Osteocyte (in vitro differentiated cells): Measurements from ENCODE around the gene CYP24A1. TPM values are rescaled to one million over a fixed set of nuclear protein-coding genes. Genes with fewer than 3 reads are reported as not detected.
"Not testable (repeated sequence)": the region's sequence is repeated elsewhere in the genome, so short reads cannot be mapped to it uniquely, and the experiment has no call there.

Source experiments
- DNase-seq: peaks from one replicate; pipeline ENCODE4 v3.0.0; 2021; ENCODE audit warnings: mixed read lengths; ENCODE audit not compliant: unreplicated experiment; ENCODE audit errors: extremely low spot score
- H3K27ac Mint-ChIP-seq: one replicate; pipeline ENCODE4 v1.8.0; 2021; ENCODE audit warnings: mild to moderate bottlenecking, mixed read lengths; ENCODE audit not compliant: unreplicated experiment
- H3K27me3 Mint-ChIP-seq: one replicate; pipeline ENCODE4 v1.8.0; 2021; ENCODE audit warnings: mixed read lengths; ENCODE audit not compliant: unreplicated experiment
- H3K36me3 Mint-ChIP-seq: one replicate; pipeline ENCODE4 v1.8.0; 2021; ENCODE audit warnings: mixed read lengths; ENCODE audit not compliant: unreplicated experiment
- H3K4me1 Mint-ChIP-seq: one replicate; pipeline ENCODE4 v1.8.0; 2021; ENCODE audit warnings: mixed read lengths; ENCODE audit not compliant: unreplicated experiment
- H3K4me3 Mint-ChIP-seq: one replicate; pipeline ENCODE4 v1.8.0; 2021; ENCODE audit warnings: mild to moderate bottlenecking, moderate library complexity, mixed read lengths; ENCODE audit not compliant: unreplicated experiment
- H3K9me3 Mint-ChIP-seq: one replicate; pipeline ENCODE4 v1.8.0; 2021; ENCODE audit warnings: mixed read lengths; ENCODE audit not compliant: unreplicated experiment
- total RNA-seq: library from RNA; stranded (reverse); gene quantifications from 2 replicates; pipeline ENCODE4 v1.2.1, GENCODE V29; 2021
- TF ChIP-seq, protein P1 (sequence below): fragments of 200-600 bp; sonication (generic); IDR thresholded peaks from 2 replicates; pipeline ENCODE4 v1.5.0; 2021; ENCODE audit warnings: antibody characterized with exemption, mild to moderate bottlenecking, moderate library complexity

The CYP24A1 gene
- total RNA-seq, 1 donor from 2014 or later, result not detected

DNA sequence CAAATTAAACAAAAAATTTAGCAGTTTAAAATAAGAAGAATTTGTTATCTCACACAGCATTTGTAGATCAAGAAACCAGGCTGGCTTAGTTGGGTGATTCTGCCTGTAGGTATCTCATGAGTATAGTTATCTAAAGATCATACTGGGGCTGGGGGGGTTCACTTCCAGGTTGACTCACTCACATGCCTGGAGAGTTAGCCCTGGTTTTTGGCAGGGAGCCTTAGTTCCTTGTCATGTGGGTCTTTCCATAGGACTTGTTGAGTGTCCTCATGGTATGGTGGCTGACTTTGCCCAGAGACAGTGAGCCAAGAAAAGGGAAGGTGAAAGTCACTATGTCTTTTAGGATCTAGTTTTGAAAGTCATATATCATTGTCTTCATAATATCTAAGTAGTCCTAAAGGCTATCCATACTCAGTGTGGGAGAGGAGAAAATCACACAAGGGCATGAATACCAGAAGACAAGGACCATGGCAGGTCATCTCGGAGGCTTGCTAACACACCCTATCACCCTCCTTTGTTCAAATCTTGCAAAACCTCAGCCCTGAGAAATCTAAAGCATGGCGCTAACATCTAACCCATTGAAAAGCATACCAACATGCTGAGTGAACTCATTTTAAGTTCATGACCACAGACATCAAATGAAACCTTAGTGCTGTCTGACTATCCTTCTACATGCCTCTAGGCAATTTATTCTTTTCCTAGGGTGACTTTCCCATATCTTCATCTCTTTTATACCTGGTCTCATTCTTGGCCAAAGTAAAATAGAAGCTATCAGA is 39.2 kb downstream of the CYP24A1 start:
- TF ChIP-seq, protein P1, sequence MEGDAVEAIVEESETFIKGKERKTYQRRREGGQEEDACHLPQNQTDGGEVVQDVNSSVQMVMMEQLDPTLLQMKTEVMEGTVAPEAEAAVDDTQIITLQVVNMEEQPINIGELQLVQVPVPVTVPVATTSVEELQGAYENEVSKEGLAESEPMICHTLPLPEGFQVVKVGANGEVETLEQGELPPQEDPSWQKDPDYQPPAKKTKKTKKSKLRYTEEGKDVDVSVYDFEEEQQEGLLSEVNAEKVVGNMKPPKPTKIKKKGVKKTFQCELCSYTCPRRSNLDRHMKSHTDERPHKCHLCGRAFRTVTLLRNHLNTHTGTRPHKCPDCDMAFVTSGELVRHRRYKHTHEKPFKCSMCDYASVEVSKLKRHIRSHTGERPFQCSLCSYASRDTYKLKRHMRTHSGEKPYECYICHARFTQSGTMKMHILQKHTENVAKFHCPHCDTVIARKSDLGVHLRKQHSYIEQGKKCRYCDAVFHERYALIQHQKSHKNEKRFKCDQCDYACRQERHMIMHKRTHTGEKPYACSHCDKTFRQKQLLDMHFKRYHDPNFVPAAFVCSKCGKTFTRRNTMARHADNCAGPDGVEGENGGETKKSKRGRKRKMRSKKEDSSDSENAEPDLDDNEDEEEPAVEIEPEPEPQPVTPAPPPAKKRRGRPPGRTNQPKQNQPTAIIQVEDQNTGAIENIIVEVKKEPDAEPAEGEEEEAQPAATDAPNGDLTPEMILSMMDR, result no peak
- H3K36me3 Mint-ChIP-seq, result no peaks in the 10 kb centered on the region
- H3K9me3 Mint-ChIP-seq, result no peaks in the 10 kb centered on the region
- no peak overlapping the region for H3K27ac Mint-ChIP-seq
- peaks cover 15% of the 10 kb centered on the region for H3K4me1 Mint-ChIP-seq
- H3K4me3 Mint-ChIP-seq, result no peak overlapping the region
- H3K27me3 Mint-ChIP-seq, result no peaks in the 10 kb centered on the region
- DNase-seq, result no peak

DNA sequence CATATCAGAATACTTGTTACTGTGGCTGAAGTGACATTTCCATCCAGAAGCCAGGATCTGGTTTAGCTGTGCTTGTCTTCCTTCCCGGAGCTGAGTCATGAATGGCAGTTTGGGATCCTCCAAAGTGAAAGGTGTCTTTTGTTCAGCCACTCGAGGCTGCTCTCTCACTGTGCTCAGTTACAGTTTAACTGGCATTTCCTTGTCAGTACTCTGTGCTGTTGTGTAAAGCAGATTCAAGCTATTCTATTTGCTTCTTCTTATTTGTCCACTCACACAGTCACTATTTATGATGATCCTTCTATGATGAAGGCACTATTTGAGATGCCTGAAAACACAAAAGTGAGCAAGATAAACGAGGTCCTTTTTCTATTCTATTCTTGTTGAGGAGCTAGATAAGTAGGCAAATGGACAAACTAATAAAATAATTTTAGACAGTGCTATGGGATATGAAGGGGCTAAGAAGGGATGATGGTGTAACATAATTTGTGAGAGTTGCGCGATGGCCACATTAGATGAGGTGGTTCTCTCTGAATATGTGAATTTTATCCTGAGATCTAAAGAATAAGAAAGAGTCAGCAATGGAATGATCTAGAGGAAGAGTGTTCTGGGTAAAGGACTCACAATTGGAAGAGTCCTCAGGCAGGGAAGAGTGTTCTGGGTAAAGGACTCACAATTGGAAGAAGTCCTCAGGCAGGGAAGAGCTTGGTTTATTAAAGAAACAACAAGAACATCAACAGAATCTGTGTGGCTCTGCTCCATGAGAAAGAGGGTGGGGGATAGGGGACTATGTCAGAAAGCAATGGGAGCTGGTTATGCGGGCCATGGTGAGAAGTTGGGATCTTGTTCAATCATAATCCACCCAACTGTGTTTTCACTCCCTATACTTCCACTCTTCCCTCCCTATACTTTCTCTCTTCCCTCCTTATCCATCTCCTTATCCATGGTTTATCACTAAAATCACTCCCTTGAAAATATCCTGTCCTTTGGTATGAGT is 40.1 kb downstream of the CYP24A1 start:
- no peak overlapping the region for H3K27ac Mint-ChIP-seq
- no peaks in the 10 kb centered on the region for H3K27me3 Mint-ChIP-seq
- TF ChIP-seq, protein P1, result no peak
- no peak overlapping the region for H3K4me3 Mint-ChIP-seq
- H3K36me3 Mint-ChIP-seq, result no peaks in the 10 kb centered on the region
- H3K9me3 Mint-ChIP-seq, result no peaks in the 10 kb centered on the region
- H3K4me1 Mint-ChIP-seq, result peaks cover 15% of the 10 kb centered on the region
- no peak for DNase-seq

DNA sequence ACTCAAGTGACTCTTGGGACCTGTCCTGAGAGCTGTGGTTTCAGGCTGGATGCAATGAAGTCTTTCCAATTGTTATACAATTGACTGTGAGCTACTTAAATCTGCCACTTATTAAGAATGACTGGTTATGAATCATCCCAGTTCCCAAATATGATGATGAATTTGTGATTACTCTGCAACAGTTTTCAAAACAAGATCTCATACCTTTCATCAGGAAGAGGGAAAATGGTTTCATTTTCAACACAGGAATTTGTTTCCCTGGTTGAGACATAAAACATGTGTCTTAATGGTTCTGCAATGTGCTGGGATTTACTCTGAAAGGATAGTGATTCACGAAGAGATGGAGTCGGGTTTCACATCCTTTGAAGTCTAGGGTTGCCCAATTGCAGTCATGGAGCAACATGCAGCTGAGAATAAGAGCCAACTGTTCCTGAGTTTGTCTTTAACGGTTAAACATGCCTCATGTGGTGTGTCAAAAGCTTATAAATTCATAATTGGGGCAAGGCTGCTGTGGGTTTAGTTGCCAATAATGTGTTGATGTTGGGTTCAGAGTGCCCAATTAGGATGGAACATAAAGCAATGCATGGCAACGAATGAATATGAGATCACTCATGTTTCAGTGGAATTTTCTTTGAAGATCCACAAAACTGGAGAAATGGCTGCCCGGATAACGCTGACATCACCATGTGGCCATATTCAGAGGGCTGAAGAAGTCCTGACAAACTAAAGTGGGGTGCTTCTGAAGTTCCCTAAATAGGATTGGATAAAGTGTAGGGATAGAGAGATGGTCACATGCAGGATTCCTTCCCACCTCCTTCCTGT is 41.0 kb downstream of the CYP24A1 start:
- no peaks in the 10 kb centered on the region for H3K27me3 Mint-ChIP-seq
- no peak overlapping the region for H3K4me3 Mint-ChIP-seq
- no peaks in the 10 kb centered on the region for H3K9me3 Mint-ChIP-seq
- no peak for DNase-seq
- H3K4me1 Mint-ChIP-seq, result peaks cover 15% of the 10 kb centered on the region
- H3K36me3 Mint-ChIP-seq, result no peaks in the 10 kb centered on the region
- H3K27ac Mint-ChIP-seq, result peak overlapping the region; percentile 12
- TF ChIP-seq, protein P1, result no peak

DNA sequence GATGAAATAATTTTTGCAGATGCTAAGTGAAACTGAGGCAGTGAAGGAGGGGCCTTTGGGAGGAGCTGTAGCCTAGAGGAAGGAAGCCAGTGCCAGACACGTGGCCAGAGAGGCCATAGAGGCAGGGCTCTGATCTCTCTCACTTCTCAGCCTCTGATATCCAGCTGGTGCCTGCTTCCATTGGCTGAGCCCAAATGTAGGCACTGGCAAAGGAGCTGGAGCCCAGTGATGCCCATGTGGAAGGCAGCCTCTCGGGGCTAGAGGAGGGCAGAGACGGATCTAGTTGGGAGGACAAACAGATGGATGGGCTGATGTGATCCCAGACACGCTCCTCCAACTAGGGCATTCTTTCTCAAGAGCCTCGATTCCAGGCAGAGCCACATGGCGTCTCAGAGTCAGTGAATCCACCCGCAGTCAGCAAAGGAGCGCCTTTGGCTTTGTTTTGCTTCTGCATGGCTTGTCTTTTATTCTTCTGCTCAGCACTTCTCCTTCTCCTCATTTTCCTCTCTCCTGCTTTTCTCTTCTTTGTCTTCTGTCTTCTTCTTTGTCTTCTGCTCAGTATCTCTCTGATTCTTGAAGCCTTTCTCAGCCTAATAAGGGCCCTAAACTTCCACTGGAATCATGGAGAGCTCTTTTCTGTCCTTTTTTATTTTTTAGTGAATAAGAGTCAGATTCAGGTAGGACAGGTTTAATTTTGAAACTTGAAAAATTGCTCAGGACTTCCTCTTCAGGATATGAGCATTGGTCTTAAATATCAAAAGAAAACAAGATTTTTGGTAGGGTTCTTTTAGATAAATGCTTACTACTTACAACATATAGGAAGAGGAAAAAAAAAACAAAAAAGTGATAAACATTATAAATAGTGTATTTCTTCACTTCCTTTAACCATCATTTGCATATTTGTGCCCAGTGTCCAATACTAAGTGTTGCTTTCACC is 41.8 kb downstream of the CYP24A1 start:
- H3K4me1 Mint-ChIP-seq, result peaks cover 15% of the 10 kb centered on the region
- no peak overlapping the region for H3K4me3 Mint-ChIP-seq
- no peaks in the 10 kb centered on the region for H3K36me3 Mint-ChIP-seq
- no peaks in the 10 kb centered on the region for H3K27me3 Mint-ChIP-seq
- TF ChIP-seq, protein P1, result no peak
- H3K27ac Mint-ChIP-seq, result no peak overlapping the region
- no peaks in the 10 kb centered on the region for H3K9me3 Mint-ChIP-seq
- no peak for DNase-seq

DNA sequence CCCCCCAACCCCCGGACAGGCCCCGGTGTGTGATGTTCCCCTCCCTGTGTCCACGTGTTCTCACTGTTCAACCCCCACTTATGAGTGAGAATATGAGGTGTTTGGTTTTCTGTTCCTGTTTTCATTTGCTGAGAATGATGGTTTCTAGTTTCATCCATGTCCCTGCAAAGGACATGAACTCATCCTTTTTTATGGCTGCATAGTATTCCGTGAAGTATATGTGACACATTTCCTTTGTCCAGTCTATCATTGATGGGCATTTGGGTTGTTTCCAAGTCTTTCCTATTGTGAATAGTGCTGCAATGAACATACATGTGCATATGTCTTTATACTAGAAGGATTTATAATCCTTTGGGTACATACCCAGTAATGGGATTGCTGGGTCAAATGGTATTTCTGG is 42.7 kb downstream of the CYP24A1 start:
- H3K9me3 Mint-ChIP-seq, H3K4me3 Mint-ChIP-seq, H3K27ac Mint-ChIP-seq, H3K36me3 Mint-ChIP-seq, DNase-seq, H3K27me3 Mint-ChIP-seq: not testable (repeated sequence)
- peaks cover 15% of the 10 kb centered on the region for H3K4me1 Mint-ChIP-seq
